IMR-90 (cell line): Measurements from ENCODE around the gene CDH13. TPM values are rescaled to one million over a fixed set of nuclear protein-coding genes. Genes with fewer than 3 reads are reported as not detected.

Experiments used
- ATAC-seq: fragments of 200-7000 bp; cut with Tn5 transposase; 2 replicates; pipeline ENCODE4 v1.9.1; 2020; ENCODE audit warnings: low read depth, mild to moderate bottlenecking, moderate library complexity
- BruUV-seq: library from RNA; stranded (reverse); fragments of 400-500 nt; replicated peaks from 2 replicates; lab custom pipeline; 2021; lab: Mats Ljungman, UMichigan
- CTCF ChIA-PET: fragments of 300-600 bp; formaldehyde crosslinking; extraction: SDS; loops from one replicate; lab custom pipeline; 2021; ENCODE audit warnings: antibody characterized with exemption; lab: Yijun Ruan, JAX
- POLR2A ChIA-PET: fragments of 300-600 bp; sonication (Branson Sonifier 250); formaldehyde crosslinking; loops from one replicate; lab custom pipeline; 2022; ENCODE audit warnings: antibody characterized with exemption; ENCODE audit not compliant: unreplicated experiment; lab: Charles Lee
- DNase-seq: peaks from one replicate; pipeline ENCODE4 v3.0.0; 2013
- H2AFZ ChIP-seq: replicated peaks from 2 replicates; pipeline ENCODE3; 2013; ENCODE audit warnings: low read length, mild to moderate bottlenecking; ENCODE audit not compliant: poor library complexity
- H2AK5ac ChIP-seq: 2 replicates; pipeline ENCODE4 v1.6.1; 2013; ENCODE audit warnings: low read depth, low read length, inconsistent platforms
- H2AK9ac ChIP-seq: replicated peaks from 2 replicates; pipeline ENCODE3; 2013; ENCODE audit warnings: mild to moderate bottlenecking, low read depth, low read length, moderate library complexity; ENCODE audit not compliant: poor library complexity
- H2BK120ac ChIP-seq: 2 replicates; pipeline ENCODE4 v1.6.1; 2013; ENCODE audit warnings: low read depth, low read length, inconsistent platforms
- H2BK15ac ChIP-seq: 3 replicates; pipeline ENCODE4 v1.6.1; 2013; ENCODE audit warnings: low read depth, low read length, inconsistent platforms
- H2BK20ac ChIP-seq: 2 replicates; pipeline ENCODE4 v1.6.1; 2013; ENCODE audit warnings: low read depth, mild to moderate bottlenecking, inconsistent platforms, low read length, moderate library complexity
- H2BK5ac ChIP-seq: 2 replicates; pipeline ENCODE4 v1.6.1; 2013; ENCODE audit warnings: mild to moderate bottlenecking, low read depth, low read length, inconsistent platforms; ENCODE audit not compliant: poor library complexity, severe bottlenecking
- H3K14ac ChIP-seq: replicated peaks from 2 replicates; pipeline ENCODE4 v1.6.1; 2013; ENCODE audit warnings: low read depth, low read length, inconsistent platforms
- H3K18ac ChIP-seq: 2 replicates; pipeline ENCODE4 v1.6.1; 2013; ENCODE audit warnings: low read depth, low read length, control low read depth
- H3K23ac ChIP-seq: 2 replicates; pipeline ENCODE4 v1.6.1; 2013; ENCODE audit warnings: low read depth, low read length, inconsistent platforms
- H3K27ac ChIP-seq: 2 replicates; pipeline ENCODE4 v1.5.1; 2013; ENCODE audit warnings: mild to moderate bottlenecking, control low read depth, low read length; ENCODE audit not compliant: insufficient read depth
- H3K27me3 ChIP-seq: 2 replicates; pipeline ENCODE4 v1.6.1; 2013; ENCODE audit warnings: low read length; ENCODE audit not compliant: control insufficient read depth, insufficient read depth
- H3K36me3 ChIP-seq: 2 replicates; pipeline ENCODE4 v1.6.1; 2013; ENCODE audit warnings: low read length, mixed read lengths; ENCODE audit not compliant: control insufficient read depth, insufficient read depth
- H3K4ac ChIP-seq: 2 replicates; pipeline ENCODE4 v1.6.1; 2013; ENCODE audit warnings: low read depth, low read length, inconsistent platforms
- H3K4me1 ChIP-seq: 2 replicates; pipeline ENCODE4 v1.6.1; 2013; ENCODE audit warnings: low read length, mixed read lengths; ENCODE audit not compliant: control insufficient read depth, insufficient read depth
- H3K4me2 ChIP-seq: 2 replicates; pipeline ENCODE4 v1.6.1; 2013; ENCODE audit warnings: low read depth, mild to moderate bottlenecking, control low read depth, low read length, moderate library complexity
- H3K4me3 ChIP-seq: 2 replicates; pipeline ENCODE4 v1.5.1; 2013; ENCODE audit warnings: low read depth, mild to moderate bottlenecking, control low read depth, low read length, moderate library complexity; ENCODE audit not compliant: insufficient read depth
- H3K56ac ChIP-seq: 2 replicates; pipeline ENCODE4 v1.6.1; 2013; ENCODE audit warnings: low read length, inconsistent platforms; ENCODE audit not compliant: insufficient read depth; ENCODE audit errors: extremely low read depth
- H3K79me1 ChIP-seq, 2 experiments: 2 replicates each; pipeline ENCODE4 v1.6.1; 2013; ENCODE audit warnings: low read length in 2 of 2, inconsistent platforms in 1 of 2, low read depth in 1 of 2
- H3K9ac ChIP-seq: 2 replicates; pipeline ENCODE4 v1.6.1; 2013; ENCODE audit warnings: low read depth, low read length, control low read depth
- H3K9me1 ChIP-seq: 2 replicates; pipeline ENCODE4 v1.6.1; 2013; ENCODE audit warnings: low read length, inconsistent platforms; ENCODE audit not compliant: insufficient read depth
- H3K9me3 ChIP-seq: 2 replicates; pipeline ENCODE4 v1.6.1; 2013; ENCODE audit warnings: low read length; ENCODE audit not compliant: control insufficient read depth, insufficient read depth
- H4K20me1 ChIP-seq: 2 replicates; pipeline ENCODE4 v1.6.1; 2013; ENCODE audit warnings: low read length, inconsistent platforms; ENCODE audit not compliant: insufficient read depth
- H4K5ac ChIP-seq: 2 replicates; pipeline ENCODE4 v1.6.1; 2013; ENCODE audit warnings: mild to moderate bottlenecking, low read depth, low read length, control low read depth
- H4K8ac ChIP-seq, 2 experiments: 2 replicates each; pipeline ENCODE4 v1.6.1; 2013; ENCODE audit warnings: low read depth in 2 of 2, low read length in 2 of 2, control low read depth in 1 of 2, inconsistent platforms in 1 of 2
- H4K91ac ChIP-seq: 2 replicates; pipeline ENCODE4 v1.6.1; 2013; ENCODE audit warnings: low read depth, low read length, inconsistent platforms; ENCODE audit not compliant: insufficient read depth
- BHLHE40 ChIP-seq: fragments of 150-350 bp; IDR thresholded peaks from 2 replicates; pipeline ENCODE4 v1.6.1; 2016; ENCODE audit warnings: mild to moderate bottlenecking, low read depth, low read length
- CEBPB ChIP-seq: IDR thresholded peaks from 2 replicates; pipeline ENCODE4 v1.6.1; 2012; ENCODE audit warnings: low read depth, low read length, improper control_type of control experiment
- CHD1 ChIP-seq: IDR thresholded peaks from 2 replicates; pipeline ENCODE4 v1.6.1; 2012; ENCODE audit warnings: low read depth, low read length, improper control_type of control experiment
- CTCF ChIP-seq: conservative IDR thresholded peaks from 2 replicates; pipeline ENCODE4 v1.5.1; 2012; ENCODE audit warnings: mild to moderate bottlenecking, low read depth, low read length, improper control_type of control experiment
- ELK1 ChIP-seq: fragments of 150-350 bp; IDR thresholded peaks from 2 replicates; pipeline ENCODE4 v1.6.1; 2016; ENCODE audit warnings: low read depth, mild to moderate bottlenecking, low read length, moderate library complexity, borderline replicate concordance
- FOS ChIP-seq: fragments of 150-350 bp; IDR thresholded peaks from 2 replicates; pipeline ENCODE4 v1.6.1; 2016; ENCODE audit warnings: low read depth, low read length
- MAFK ChIP-seq: IDR thresholded peaks from 2 replicates; pipeline ENCODE4 v1.6.1; 2012; ENCODE audit warnings: low read depth, low read length, improper control_type of control experiment
- MAZ ChIP-seq: IDR thresholded peaks from 2 replicates; pipeline ENCODE4 v1.6.1; 2012; ENCODE audit warnings: low read depth, mild to moderate bottlenecking, low read length, improper control_type of control experiment, moderate library complexity, borderline replicate concordance
- MXI1 ChIP-seq: IDR thresholded peaks from 2 replicates; pipeline ENCODE4 v1.6.1; 2012; ENCODE audit warnings: low read depth, mild to moderate bottlenecking, low read length, moderate library complexity, borderline replicate concordance
- NFE2L2 ChIP-seq: fragments of 150-350 bp; IDR thresholded peaks from 2 replicates; pipeline ENCODE4 v1.6.1; 2016; ENCODE audit warnings: low read depth, mild to moderate bottlenecking, low read length
- POLR2A ChIP-seq: IDR thresholded peaks from 2 replicates; pipeline ENCODE4 v1.6.1; 2012; ENCODE audit warnings: mild to moderate bottlenecking, low read depth, low read length
- RAD21 ChIP-seq: IDR thresholded peaks from 2 replicates; pipeline ENCODE4 v1.6.1; 2012; ENCODE audit warnings: low read length, improper control_type of control experiment
- RCOR1 ChIP-seq: IDR thresholded peaks from 2 replicates; pipeline ENCODE4 v1.6.1; 2012; ENCODE audit warnings: mild to moderate bottlenecking, low read length, improper control_type of control experiment; ENCODE audit not compliant: insufficient replicate concordance
- RFX5 ChIP-seq: IDR thresholded peaks from 2 replicates; pipeline ENCODE4 v1.8.0; 2012; ENCODE audit warnings: low read depth, mild to moderate bottlenecking, low read length, moderate library complexity
- SMC3 ChIP-seq: fragments of 150-350 bp; IDR thresholded peaks from 2 replicates; pipeline ENCODE4 v1.6.1; 2016; ENCODE audit warnings: low read depth, mild to moderate bottlenecking, antibody characterized with exemption, low read length, moderate library complexity
- USF2 ChIP-seq: fragments of 150-350 bp; IDR thresholded peaks from 2 replicates; pipeline ENCODE4 v1.6.1; 2017; ENCODE audit warnings: mild to moderate bottlenecking, antibody characterized with exemption, low read length, low read depth
- WGBS, 2 experiments: methylation state at CpG; one replicate each; pipeline versions ENCODE4 v1.1.5 to v1.1.7; 2013; ENCODE audit warnings: missing lambda C conversion rate in 2 of 2; ENCODE audit not compliant: insufficient read length in 1 of 2; ENCODE audit errors: extremely low coverage in 2 of 2; 5-methylcytosine and 5-hydroxymethylcytosine counted together
- dilution Hi-C: fragments of 300-500 bp; cut with HindIII; formaldehyde crosslinking; loops from one replicate; pipeline ENCODE4 v1.14.3; 2018; ENCODE audit warnings: low sequenced_read_pairs; ENCODE audit not compliant: unreplicated experiment
- in situ Hi-C: fragments of 300-500 bp; cut with MboI; formaldehyde crosslinking; loops from 3 replicates; pipeline ENCODE4 v1.14.3; 2019; ENCODE audit warnings: low sequenced_read_pairs, inconsistent platforms, mixed read lengths
- intact Hi-C: fragments of 100-400 bp; cut with micrococcal nuclease; formaldehyde crosslinking; loops from 2 replicates; pipeline ENCODE4 v1.10.0; 2022
- polyA plus RNA-seq, 3 experiments: library from polyadenylated mRNA; depleted of rRNA; stranded (reverse); fragments of >200 nt; gene quantifications; 2 replicates each; pipeline ENCODE4 v1.2.3, GENCODE V29; 2012; ENCODE audit warnings: low replicate concordance in 1 of 3
- total RNA-seq: library from RNA; depleted of rRNA; stranded (reverse); fragments of >200 nt; gene quantifications from 2 replicates; pipeline ENCODE4 v1.2.3, GENCODE V29; 2012

The CDH13 gene
- total and polyA plus RNA-seq, 2 of the 4 experiments (the other 2 are of a cell fraction), result 61.6 to 74.7 TPM

GRCh38 chr16:83843657-83844056, 1216.9 kb downstream of the CDH13 start:
- Histone ChIP-seq H3K27ac (no peak overlapping the region), H2BK15ac (no peak overlapping the region), H3K4me3 (no peak overlapping the region), H3K4me1 (no peaks in the 10 kb centered on the region), H4K91ac (no peak overlapping the region), H3K36me3 (no peaks in the 10 kb centered on the region), H2AFZ (peak overlapping the region; percentile 56), H3K56ac (no peak overlapping the region), H3K27me3 (peaks cover 16% of the 10 kb centered on the region), H3K4ac (no peak overlapping the region), H2BK5ac (no peak overlapping the region), H4K20me1 (no peaks in the 10 kb centered on the region), H3K18ac (no peak overlapping the region), H3K23ac (no peak overlapping the region), H3K9me3 (no peaks in the 10 kb centered on the region), H2AK5ac (no peak overlapping the region), H2BK20ac (no peak overlapping the region), H3K4me2 (no peak overlapping the region), H3K9ac (no peak overlapping the region), H4K8ac (no peak overlapping the region), H3K14ac (no peak overlapping the region), H4K5ac (no peak overlapping the region), H2AK9ac (no peak overlapping the region), H3K9me1 (no peaks in the 10 kb centered on the region), H3K79me1 (no peaks in the 10 kb centered on the region), H2BK120ac (no peak overlapping the region)
- ChIA-PET CTCF (no interaction called here), POLR2A (no interaction called here)
- intact Hi-C loops, result no loop called here
- no TSS peak for BruUV-seq
- 77% methylated on average over 6 of the region's 10 CpGs; no CpG with 5 or more reads in 1 of the 2 experiments for WGBS, 2 experiments
- TF ChIP-seq FOS (no peak), RCOR1 (no peak), RAD21 (no peak), NFE2L2 (no peak), ELK1 (no peak), CHD1 (no peak), BHLHE40 (no peak), MAZ (no peak), CEBPB (no peak), MXI1 (no peak), USF2 (no peak), POLR2A (no peak), CTCF (no peak), SMC3 (no peak), RFX5 (no peak), MAFK (no peak)
- DNase-seq, result no peak
- no peak for ATAC-seq
- in situ Hi-C loops, result no loop called here
- dilution Hi-C loops, result no loop called here
